Occipital lobe (tissue), 3 donors: ENCODE results near the gene ZNF592. TPM values are rescaled to one million over a fixed set of nuclear protein-coding genes. Genes with fewer than 3 reads are reported as not detected.

ENCODE experiments used
- DNase-seq: peaks from one replicate; lab custom pipeline; 2025; lab: John Stamatoyannopoulos, UW
- small RNA-seq: library from RNA; depleted of rRNA; stranded (forward); fragments of <200 nt; gene quantifications from one replicate; pipeline ENCODE3, GENCODE V24; 2014
- total RNA-seq: library from RNA; depleted of rRNA; stranded (reverse); fragments of >200 nt; gene quantifications from one replicate; pipeline ENCODE4 v1.2.3, GENCODE V29; 2014

Gene ZNF592
- total RNA-seq, 1 donor from 2014 or later = 6.4 TPM

GRCh38 chr15:84852212-84852611 lies 103.8 kb downstream of the ZNF592 start:
- DNase-seq = no peak

- no peak for DNase-seq
Measured at GRCh38 chr15:84855136-84855535, 106.7 kb downstream of the ZNF592 start.

DNA sequence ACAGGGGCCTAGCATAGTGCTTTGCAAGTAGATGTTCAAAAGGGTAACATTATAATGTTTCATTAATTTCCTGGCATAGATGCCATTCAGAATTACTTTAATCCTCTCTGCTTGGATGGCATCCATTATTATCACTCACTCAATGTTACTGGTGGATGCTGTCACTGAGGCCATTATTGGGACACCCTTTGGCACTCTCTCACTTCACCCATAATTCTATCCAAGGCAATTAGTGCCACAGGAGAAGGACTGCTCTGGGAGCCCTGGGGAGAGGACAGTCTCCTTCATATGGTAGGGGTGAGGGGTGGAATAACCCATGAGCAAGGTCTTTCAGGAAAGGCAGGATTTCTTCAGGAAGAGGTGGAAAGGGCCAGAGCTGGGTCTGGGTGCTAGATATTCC lies 107.4 kb downstream of the ZNF592 start:
- DNase-seq = no peak

Small RNA genes within 50 kb of the gene (small RNA-seq; reads per million reads assigned to genes)
- not detected for gene RF00402

Other genes starting within 250 kb of the ZNF592 start
- gene ZSCAN2, start 147.6 kb upstream of the ZNF592 start, total RNA-seq = 32.6 TPM
- gene WDR73, start 94.3 kb upstream of the ZNF592 start, total RNA-seq = 25.7 TPM
- gene NMB, start 90.4 kb upstream of the ZNF592 start, total RNA-seq = 1.9 TPM
- gene SEC11A, start 32.5 kb upstream of the ZNF592 start, total RNA-seq = 68.9 TPM
- 1.6 TPM for gene ALPK3, start 68.8 kb downstream of the ZNF592 start, total RNA-seq
- gene SLC28A1, start 136.1 kb downstream of the ZNF592 start, total RNA-seq = not detected
- 26.0 TPM for gene PDE8A, start 233.3 kb downstream of the ZNF592 start, total RNA-seq